ENCODE measurements around the gene DNA2.

The DNA2 gene

DNA sequence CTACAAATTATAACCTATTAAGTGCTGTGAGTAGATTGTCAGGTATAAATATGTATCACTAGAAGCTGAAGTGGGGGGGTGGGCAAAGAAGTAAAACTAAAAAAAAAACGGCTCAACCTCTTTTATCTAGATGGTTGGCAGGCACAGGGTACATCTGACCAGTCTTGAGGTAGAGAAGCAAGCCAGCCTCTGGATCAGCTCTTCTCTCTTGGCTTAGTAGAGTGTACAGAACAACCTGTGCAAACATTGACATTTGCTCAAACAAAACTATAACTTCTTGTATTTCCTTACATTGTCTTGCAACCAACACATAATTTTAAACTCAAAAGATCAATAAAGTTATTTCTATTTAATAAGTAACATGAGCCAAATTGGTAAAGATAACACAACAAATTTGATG, 25.6 kb downstream of the DNA2 start:
- DNase-seq, result no peak

DNA sequence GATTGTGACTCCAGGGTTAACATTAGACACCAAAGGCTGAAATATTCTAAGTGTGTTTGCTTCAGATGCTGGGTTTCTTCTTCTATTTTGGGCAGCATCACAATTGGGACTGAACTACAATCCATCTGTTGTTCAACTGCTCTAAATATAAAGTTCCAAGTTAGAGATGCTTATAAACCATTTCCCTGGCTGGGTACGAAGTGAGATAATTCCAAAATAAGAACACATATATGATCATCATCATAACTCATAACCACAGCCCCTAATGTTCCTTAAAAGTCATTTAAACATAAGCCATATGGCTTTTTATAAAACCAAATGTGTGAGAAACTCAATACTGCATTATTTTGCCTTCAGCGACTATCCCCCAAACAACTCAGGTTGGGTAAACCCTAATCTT, 28.8 kb downstream of the DNA2 start:
- DNase-seq, result no peak

DNA sequence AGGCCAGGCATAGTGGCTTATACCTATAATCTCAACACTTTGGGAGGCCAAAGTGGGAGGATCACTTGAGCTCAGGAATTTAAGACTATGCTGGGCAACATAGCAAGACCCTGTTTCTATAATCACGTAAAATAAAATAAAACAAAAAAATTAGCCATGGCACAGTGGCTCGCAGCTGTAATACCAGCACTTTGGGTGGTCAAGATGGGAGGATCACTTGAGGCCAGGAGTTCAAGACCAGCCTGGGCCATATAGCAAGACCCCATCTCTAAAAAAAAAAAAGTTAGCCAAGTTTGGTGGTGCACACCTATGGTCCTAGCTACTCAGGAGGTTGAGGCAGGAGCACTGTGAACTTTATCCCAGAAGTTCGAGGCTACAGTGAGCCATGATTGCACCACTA, 30.9 kb downstream of the DNA2 start:
- DNase-seq, result no peak

DNA sequence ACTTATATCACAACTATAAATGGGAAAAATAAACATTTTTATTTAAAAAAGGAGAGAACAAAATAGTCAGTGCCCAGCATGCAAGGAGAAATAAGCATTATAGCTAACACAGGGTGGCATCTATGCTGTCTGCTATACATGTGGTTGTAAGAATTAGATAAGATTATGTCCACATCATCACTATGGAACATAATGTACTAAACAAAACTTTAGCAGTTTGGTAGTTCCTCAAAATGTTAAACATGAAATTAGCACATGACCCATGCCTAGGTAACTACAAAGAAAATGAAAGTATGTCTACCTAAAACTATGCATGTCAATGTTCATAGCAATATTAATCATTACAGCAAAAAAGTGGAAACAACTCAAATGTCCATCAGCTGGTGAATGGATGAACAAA, 36.0 kb downstream of the DNA2 start:
- DNase-seq, result no peak

DNA sequence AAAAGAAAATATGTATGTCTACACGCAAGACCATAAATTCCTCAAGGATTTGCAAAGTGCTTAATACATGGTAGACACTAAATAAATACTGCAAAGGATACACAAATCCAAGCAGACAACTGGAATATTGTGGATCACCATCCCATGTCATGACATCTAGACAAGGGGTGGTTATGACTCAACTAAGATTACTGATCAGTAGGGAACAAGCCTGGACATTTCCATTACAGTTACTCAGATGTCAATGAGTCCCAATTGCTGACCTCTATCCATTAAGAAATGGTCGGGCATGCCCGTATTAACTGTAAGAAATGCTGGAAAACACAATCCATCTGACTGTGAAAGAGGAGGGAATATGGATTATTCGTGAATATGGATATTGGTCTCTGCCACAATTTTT, 37.1 kb downstream of the DNA2 start:
- no peak for DNase-seq

DNA sequence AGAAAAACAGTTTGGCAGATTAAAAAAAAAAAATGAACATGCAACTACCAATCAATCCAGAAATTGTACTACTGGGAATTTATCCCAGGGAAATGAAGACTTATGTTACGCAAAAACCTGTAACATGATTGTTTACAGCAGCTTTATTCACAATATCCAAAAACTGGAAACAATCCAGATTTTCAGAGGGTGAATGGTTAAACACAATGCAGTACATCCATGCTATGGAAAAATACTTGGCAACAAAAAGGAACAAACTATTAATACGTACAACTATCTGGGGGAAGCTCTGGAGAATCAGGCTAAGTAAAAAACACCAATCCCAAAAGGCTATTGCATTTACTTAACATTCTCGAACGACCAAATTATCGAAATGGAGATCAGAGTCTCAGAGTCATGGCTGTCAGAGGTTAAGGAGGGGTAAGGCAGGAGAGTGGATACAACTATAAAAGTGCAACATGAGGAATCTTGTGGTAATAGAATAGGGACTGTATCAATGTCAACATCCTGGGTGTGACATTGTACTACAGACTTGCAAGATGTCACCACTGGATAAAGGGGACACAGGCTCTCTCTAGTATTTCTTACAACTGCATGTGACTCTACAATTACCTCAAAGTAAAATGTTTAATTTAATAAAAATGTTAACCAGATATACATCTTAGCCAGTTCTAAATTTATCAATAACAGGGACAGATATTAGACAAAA, 43.2 kb downstream of the DNA2 start:
- DNase-seq, result no peak

DNA sequence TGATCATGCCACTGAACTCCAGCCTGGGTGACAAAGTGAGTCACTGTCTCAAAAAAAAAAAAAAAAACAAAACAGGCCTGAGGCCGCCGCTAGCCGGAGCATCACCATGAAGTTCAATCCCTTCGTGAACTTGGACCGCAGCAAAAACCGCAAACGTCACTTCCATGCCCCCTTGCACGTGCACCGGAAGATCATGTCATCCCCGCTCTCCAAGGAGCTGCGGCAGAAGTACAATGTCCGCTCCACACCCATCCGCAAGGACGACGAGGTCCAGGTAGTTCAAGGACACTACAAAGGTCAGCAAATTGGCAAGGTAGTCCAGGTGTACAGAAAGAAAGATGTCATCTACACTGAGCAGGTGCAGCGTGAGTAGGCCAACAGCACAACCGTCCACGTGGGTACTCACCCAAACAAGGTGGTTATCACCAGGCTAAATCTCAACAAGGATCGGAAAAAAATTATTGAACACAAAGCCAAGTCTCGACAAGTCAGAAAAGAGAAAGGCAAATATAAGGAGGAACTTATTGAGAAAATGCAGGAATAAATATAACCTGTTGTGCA, 47.2 kb downstream of the DNA2 start:
- no peak for DNase-seq

DNA sequence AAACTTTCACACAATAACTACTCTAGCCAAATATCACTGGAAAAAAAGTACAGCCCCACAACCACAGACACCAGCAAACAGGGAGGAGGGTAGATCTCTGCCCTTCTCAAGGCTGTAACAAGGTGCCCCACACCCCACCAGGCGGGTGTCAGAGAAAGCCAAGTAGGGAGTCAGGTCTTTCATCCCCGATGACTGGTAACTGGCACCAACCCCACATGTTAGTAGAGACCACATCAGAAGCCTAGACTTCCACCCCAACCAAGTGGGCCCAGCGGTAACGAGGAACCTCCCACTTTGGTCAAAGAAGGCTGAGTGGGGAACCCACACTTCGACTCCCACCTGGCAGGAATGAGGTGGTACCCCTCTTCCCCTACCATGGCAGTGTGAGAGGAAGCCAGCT, 48.3 kb downstream of the DNA2 start:
- DNase-seq, result peak; percentile 13 to 16

DNA sequence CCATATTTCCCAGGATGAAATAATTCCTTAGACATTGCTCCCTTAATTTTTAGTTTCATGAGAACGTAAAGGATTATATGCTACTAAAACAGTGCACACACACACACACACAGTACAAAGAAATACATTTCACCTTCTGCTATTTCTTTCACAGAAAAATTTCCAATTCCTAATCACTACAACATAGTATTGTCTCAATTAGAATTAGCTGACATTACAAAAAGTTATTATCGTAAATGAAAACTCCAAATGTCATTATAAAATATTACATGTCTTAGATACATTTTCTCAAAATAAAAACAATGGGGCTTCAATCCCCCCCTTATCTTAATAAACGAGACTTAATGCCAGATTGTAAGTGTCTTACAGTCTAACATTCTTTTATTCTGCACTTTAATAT, 52.4 kb downstream of the DNA2 start:
- DNase-seq, result no peak

DNA sequence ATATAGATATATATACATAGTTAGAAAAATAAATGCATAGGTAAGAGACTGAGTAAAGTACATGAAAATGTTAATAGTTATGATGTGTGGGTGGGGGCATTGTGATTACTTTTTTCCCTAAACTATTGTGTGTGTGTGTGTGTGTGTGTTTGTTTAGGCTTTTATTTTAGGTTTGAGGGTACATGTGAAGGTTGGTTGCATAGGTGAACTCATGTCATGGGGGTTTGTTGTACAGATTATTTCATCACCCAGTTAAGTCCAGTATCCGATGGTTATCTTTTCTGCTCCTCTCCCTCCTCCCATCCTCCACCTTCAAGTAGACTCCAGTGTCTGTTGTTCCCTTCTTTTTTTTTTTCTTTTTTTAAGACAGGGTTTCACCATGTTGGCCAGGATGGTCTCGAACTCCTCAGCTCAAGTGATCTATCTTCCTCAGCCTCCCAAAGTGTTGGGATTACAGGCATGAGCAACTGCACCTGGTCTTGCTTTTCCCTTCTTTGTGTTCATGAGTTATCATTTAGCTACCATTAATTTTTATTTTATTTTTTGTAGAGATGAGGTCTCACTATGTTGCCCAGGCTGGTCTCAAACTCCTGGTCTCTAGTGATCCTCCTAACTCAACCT, 62.8 kb downstream of the DNA2 start:
- DNase-seq, result no peak

DNA sequence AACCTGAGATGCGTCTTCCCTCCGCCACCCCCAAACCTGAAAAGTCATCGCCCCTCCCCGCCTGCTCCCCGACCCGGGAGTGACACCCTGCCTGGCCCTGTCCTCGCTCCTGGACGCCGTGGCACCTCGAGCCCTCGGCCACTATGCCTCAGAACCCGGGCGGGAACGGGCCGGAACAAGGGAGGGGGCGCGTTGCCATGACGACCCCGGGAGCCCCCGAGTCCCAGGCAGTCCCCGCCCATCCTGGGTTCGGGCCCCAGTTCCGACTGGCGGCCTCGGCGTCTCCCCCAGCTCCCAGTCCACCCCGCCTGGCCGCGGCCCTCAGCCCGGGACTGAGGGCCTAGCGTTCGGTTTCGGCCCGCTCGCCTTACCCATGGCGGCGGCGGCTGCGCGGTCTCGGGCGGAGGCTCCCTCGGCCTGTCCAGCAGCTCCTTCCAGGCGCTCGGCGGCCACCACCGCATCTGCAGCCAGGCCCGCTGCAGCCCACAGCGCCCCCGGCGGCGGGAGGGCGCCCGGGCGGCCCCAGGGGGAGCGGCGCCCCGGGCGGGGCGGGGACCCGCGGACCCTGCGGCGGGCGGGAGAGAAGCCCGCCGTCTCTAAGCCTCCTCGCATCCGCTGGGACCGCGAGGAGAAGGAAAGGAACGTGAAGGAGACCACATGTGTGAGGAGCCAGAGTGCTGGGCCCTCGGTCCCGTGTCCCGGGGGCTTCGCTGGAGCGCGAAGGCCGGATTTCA, 64.8 kb downstream of the DNA2 start, which contains the start of gene RUFY2:
Gene RUFY2, minus strand, starts transcription at position 463 of the 734 bp plus-strand sequence. Its CDS starts 88 bp downstream, at position 375.
- DNase-seq, result peak; percentile 72 to 77

DNA sequence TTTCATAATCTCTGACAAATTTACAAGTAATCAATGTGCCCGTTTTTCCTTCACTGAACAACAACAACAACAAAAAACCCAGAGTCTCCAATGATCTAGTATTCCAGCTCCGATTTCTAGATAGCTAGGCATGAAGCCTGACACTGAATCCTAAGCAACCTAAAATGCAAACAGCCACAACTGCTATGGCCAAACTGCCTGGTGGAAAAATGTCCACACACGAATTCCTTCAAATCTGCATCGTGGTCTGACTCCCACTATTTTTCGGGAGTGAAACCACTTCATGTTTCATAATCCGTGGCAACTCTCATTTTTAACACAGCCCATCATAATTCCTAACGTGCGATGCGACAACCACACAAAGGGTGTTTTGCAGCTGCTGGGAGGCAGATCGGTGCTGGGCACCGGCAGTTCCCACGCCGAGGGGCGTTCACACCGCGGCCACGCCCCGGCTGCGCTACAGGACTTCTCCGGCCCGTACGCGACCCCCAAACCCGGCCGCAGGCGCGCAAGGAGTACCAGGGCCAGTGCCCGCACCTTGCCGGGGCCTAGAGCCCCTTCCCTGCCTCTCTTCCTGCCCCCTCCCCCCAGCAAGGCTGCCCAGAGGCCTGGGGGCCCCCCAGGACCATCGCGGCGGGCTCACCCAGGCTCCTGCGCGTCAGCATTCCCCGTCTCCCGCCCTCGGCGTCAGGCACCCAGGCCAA, 65.5 kb downstream of the DNA2 start:
- DNase-seq, result peak; percentile 43 to 57

DNA sequence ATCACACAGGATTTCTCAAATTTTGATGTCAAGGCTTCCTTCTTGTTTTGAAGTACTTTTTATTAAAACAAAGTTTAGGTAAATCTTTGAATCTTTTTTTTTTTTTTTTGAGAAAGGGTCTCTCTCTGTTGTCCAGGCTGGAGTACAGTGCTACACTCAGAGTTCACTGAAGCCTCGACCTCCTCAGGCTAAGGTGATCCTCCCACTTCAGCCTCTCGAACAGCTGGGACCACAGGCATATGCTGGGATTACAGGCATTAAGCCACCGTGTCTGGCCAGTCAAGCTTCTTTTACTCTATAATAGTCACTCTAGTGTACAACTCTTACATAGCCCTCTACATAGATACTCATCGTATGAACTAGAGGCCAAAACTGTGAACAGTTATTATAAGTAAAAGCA, 68.1 kb downstream of the DNA2 start:
- DNase-seq, result no peak

DNA sequence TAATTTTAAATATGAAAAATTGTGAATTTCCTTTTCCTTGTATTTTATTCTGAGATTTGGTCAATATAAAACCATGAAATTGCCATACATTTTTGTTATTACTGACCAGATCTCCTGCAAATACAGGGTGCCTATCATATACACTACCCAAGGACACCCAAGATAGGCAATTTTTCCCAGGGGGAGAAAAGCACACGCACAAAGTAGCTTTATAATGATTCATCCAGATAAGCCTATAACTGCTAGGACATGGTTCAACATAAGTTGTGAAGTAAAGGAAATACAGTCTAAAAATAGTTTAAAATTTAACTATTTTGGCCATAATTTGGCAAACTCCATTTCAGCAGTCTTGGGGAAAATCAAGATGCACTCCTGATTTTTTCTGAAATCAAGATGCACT, 69.5 kb downstream of the DNA2 start:
- DNase-seq, result no peak

DNA sequence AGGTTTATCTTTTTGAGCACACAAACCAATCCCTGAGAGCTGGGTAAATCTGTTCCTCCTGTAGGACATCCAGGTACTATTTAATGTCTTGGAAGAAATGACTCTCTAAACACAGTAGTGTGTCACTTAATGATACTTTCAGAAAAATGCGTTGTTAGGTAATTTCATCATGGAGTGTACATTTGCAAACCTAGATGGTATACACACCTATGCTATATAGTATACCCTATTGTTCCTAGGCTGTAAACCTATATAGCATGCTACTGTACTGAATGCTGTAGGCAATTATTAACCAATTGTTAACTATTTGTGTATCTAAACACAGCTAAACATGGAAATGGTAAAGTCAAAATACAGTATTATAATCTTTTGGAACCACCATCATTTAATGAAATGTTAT, 74.8 kb downstream of the DNA2 start:
- DNase-seq, result no peak

DNA sequence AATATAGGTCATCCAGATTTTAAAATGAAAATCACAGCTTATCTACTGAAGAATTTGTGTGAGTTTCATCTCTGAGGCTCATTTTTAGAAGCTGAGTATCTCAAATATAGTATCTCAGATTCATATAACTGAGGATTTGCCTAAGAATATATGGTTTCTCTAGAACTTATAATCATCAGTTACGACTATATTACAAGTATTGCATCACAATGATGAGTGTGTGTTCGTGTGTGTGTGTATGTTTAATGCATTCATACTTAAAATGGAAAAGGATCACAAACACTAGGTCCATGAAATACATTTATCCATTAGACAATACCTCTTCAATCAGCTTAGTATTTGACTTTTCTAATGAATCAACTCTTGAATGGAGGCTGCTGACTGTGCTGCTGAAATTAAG, 86.0 kb downstream of the DNA2 start:
- DNase-seq, result no peak

DNA sequence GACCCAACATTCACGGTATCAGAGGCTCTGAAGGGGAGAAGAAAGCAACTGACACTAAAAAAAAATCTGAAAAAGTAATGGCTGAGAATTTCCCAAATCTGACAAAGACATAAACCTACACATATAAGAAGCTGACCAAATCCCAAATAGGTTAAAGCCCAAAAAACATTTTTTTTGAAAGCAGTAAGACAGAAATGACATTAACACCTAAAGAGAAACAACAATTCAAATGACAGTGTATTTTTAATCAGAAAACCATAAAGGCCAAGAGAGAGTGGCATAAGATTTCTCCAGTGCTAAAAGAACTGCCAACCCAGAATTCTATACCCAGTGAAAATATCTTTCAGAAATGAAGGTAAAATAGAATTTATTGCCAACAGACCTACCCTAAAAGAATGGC, 100.2 kb downstream of the DNA2 start:
- no peak for DNase-seq

DNA sequence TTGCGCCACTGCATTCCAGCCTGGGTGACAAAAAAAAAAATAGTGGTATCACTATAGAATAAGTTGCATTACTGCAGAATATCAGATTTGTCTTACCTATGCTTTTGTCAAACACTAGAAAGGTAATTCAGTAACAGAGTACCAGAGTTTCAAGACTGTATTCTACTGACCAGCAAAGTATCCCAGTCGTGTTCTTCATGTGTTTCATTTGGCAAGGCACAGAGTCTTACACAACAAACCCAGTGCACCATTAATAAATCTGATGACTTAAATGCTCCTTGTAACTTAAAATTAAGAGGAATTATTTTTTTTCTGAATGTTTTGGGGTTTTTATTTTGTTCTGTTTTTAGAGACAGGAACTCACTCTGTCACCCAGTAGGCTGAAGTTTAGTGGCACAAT, 104.7 kb downstream of the DNA2 start:
- no peak for DNase-seq

DNA sequence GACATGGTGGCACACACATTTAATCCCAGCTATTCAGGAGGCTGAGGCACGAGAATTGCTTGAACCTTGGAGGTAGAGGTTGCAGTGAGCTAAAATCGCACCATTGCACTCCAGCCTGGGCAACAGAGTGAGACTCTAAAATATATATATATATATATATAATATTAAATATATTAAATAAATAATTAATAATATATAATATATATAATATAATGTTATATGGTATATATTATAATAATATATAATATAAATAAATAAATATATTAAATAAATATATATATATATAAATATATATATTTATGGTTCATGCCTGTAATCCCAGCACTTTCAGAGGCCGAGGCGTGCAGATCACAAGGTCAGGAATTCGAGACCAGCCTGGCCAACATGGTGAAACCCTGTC, 105.2 kb downstream of the DNA2 start:
- DNase-seq, result no peak

DNA sequence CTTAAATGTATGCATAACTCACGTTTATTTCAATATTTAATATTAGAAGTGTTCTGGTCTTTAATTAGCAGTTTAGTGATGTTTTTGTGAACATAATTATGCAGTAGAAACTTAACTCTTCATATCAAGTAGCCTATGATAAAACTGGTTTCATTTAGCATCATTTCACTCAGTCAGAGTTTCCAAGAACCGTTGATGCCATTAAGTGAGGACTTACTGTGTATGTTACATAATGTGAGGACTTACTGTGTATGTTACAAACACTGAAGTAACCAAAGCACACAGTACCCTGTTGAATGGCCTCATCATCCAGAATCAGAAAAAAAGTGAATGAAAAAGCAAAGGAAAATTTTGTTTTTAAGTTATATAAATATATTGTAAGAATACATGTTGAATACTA, 106.2 kb downstream of the DNA2 start:
- no peak for DNase-seq

DNA sequence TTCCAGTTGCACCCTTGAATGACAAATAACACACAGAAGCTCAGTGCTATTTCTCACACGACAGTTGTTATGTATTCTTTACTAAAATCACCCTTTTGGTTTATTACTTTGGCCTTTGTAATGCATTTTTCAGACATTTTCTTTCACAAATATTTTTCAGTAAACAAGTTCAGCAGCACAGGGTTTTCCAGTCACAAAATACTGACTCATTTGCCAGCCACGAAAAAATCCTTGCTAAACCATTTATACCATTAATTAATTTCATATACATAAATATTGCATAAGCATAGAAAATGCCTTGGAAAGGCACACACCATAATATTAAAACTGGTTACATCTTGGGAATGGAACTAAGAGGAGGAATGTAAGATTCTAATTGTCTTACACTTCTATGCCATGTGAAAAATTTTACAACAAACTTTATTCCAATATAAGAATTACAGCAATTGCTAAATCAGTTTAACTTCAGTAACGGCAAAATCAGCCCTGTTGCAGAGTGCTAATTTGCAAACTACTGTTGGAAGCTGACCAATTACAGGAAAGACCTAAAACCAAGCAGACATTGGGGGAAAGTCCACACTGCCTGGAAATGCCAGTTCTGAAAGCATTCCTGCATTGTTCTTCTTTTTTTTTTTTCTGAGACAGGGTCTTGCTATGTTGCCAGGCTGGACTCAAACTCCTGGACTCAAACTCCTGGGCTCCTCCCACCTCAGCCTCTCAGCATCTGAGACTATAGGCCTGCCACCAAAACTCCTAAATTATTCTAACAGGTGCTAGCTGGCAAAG, 107.5 kb downstream of the DNA2 start:
- no peak for DNase-seq

All from activated CD4-positive, alpha-beta T cell treated with anti-CD3 and anti-CD28 coated beads, Interleukin-2, amount 50 U/mL, for 48 hours (primary cell).